Measurements from ENCODE around the gene RAB11FIP4. TPM values are rescaled to one million over a fixed set of nuclear protein-coding genes. Genes with fewer than 3 reads are reported as not detected.
A peak's percentile ranks its signal among the peaks of the same experiment; 100 is the strongest.
"Not testable (repeated sequence)": the region's sequence is repeated elsewhere in the genome, so short reads cannot be mapped to it uniquely, and the experiment has no call there.

Gene RAB11FIP4, protein sequence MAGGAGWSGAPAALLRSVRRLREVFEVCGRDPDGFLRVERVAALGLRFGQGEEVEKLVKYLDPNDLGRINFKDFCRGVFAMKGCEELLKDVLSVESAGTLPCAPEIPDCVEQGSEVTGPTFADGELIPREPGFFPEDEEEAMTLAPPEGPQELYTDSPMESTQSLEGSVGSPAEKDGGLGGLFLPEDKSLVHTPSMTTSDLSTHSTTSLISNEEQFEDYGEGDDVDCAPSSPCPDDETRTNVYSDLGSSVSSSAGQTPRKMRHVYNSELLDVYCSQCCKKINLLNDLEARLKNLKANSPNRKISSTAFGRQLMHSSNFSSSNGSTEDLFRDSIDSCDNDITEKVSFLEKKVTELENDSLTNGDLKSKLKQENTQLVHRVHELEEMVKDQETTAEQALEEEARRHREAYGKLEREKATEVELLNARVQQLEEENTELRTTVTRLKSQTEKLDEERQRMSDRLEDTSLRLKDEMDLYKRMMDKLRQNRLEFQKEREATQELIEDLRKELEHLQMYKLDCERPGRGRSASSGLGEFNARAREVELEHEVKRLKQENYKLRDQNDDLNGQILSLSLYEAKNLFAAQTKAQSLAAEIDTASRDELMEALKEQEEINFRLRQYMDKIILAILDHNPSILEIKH
- 10 to 100 TPM; 35.0 to 35.6 TPM for total RNA-seq

DNA sequence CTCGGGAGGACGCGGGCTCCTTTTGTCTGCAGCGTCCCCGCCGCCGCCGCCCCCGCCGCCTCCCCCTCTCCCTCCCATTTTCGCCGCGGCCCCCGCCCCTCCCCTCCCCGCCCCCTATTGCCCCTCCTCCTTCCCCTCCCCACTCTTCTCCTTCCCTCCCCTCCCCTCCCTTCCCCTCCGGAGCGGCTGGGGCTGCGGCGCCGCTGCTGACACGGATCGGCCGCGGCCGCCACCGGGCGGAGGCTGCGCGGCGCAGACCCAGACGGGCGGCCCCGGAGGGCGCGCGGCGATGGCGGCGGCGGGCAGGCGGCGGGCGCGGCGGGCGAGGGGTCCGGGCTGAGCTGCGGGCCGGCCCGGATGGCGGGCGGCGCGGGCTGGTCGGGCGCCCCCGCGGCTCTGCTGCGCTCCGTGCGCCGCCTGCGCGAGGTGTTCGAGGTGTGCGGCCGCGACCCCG is at the start of gene RAB11FIP4:
RAB11FIP4 (plus strand) TSS at position 180 of the 454 bp plus-strand sequence; CDS start at position 358, 178 bp downstream.
- Mint-ChIP-seq H3K36me3 (no peaks in the 10 kb centered on the region), H3K4me3 (peak within 1 kb of the TSS; percentile 66), H3K27me3 (peaks cover 42% of the 10 kb centered on the region), H3K4me1 (ENCODE audit: low read depth) (no peaks in the 10 kb centered on the region), H3K27ac (no peak within 1 kb of the TSS), H3K9me3 (no peaks in the 10 kb centered on the region)
- ChIA-PET CTCF (no interaction called here), POLR2A (no interaction called here)
- DNase-seq: peak; percentile 15
- intact Hi-C loops (cut with micrococcal nuclease): no loop called here

DNA sequence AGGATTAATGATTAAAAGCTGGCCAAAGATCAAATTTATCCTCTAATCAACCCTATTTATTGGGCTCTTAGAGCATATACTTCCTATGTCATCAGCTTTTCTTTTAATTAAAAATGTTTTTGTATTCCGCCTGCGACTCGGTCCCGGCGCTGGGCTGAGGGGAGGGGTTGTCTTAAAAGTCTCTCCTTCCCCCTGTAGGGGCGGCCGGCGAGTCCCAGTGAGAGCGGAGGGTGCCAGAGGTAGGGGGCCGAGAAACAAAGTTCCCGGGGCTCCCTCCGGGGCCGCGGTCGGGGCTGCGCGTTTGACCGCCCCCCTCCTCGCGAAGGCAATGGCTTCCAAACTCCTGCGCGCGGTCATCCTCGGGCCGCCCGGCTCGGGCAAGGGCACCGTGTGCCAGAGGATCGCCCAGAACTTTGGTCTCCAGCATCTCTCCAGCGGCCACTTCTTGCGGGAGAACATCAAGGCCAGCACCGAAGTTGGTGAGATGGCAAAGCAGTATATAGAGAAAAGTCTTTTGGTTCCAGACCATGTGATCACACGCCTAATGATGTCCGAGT is 46.2 kb upstream of the RAB11FIP4 start:
- DNase-seq; H3K4me1 Mint-ChIP-seq (ENCODE audit: low read depth); CTCF ChIA-PET; H3K4me3 Mint-ChIP-seq; H3K27me3 Mint-ChIP-seq; POLR2A ChIA-PET; H3K27ac Mint-ChIP-seq; intact Hi-C loops (cut with micrococcal nuclease); H3K9me3 Mint-ChIP-seq: not testable (repeated sequence)
- H3K36me3 Mint-ChIP-seq: peaks cover 18% of the 10 kb centered on the region

DNA sequence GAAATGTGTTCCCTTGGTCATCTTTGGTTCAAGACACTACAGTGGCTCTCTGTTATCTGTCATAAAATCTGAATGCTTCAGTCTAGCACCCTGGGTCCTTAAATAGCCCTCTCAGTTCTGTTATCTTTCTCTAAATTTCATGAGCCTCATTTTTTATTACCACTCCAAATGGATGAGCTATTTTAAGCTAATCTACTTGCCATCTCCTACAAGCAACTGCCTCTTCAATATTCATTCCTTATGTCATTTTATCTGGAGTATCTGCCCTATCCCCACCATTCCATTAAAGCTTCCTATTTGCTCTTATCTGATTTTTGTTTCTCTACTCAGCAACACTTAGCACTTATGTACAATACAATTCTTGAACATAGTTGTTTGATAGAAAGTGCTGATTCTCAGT is 42.0 kb upstream of the RAB11FIP4 start:
- ChIA-PET CTCF (no interaction called here), POLR2A (no interaction called here)
- Mint-ChIP-seq H3K27me3 (no peaks in the 10 kb centered on the region), H3K4me3 (no peak overlapping the region), H3K4me1 (ENCODE audit: low read depth) (no peaks in the 10 kb centered on the region), H3K27ac (no peak overlapping the region), H3K9me3 (no peaks in the 10 kb centered on the region), H3K36me3 (peaks cover 21% of the 10 kb centered on the region)
- no peak for DNase-seq
- intact Hi-C loops (cut with micrococcal nuclease): no loop called here

DNA sequence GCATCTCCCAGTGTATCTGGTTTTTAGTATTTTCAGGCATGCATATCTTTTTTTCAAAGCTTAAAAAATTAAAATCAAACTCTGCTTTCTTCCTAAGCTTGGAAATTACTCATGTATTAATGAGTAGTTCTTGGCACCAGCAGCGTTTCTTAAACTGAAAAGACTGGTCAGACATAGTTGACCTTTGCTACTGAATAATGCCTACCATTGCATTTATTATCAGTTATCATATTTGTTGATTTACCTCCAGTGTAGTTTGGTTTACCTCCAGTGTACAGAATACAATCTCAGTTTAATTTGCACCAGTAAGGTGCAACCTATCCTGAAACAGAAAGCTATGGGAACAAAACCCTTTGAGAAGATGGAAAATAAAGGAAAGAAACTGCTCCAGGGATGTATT is 35.5 kb upstream of the RAB11FIP4 start:
- ChIA-PET POLR2A (no interaction called here), CTCF (no interaction called here)
- intact Hi-C loops (cut with micrococcal nuclease): no loop called here
- H3K4me3 Mint-ChIP-seq: no peak overlapping the region
- H3K36me3 Mint-ChIP-seq: peaks cover 31% of the 10 kb centered on the region
- H3K27me3 Mint-ChIP-seq: no peaks in the 10 kb centered on the region
- H3K9me3 Mint-ChIP-seq: no peaks in the 10 kb centered on the region
- DNase-seq: no peak
- H3K27ac Mint-ChIP-seq: no peak overlapping the region
- no peaks in the 10 kb centered on the region for H3K4me1 Mint-ChIP-seq (ENCODE audit: low read depth)

DNA sequence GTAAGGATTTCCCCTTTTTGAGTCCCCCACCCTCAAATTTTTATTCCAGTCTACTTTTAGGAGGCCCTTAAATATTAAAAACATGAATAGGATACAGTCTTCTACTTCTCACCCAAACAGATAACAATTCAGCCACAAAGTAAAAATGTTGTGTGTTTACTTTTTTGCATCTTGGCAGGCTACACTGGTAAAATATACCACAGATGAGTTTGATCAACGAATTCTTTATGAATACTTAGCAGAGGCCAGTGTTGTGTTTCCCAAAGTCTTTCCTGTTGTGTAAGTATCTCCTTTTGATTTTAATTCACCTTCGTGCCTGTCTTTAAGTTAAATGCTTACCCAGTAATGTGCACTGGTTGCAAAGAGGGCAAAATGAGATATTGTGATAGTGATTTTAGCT is 34.4 kb upstream of the RAB11FIP4 start:
- Mint-ChIP-seq H3K27me3 (no peaks in the 10 kb centered on the region), H3K36me3 (peaks cover 33% of the 10 kb centered on the region), H3K4me1 (ENCODE audit: low read depth) (no peaks in the 10 kb centered on the region), H3K9me3 (no peaks in the 10 kb centered on the region), H3K4me3 (no peak overlapping the region), H3K27ac (no peak overlapping the region)
- ChIA-PET CTCF (no interaction called here), POLR2A (no interaction called here)
- no peak for DNase-seq
- intact Hi-C loops (cut with micrococcal nuclease): no loop called here

DNA sequence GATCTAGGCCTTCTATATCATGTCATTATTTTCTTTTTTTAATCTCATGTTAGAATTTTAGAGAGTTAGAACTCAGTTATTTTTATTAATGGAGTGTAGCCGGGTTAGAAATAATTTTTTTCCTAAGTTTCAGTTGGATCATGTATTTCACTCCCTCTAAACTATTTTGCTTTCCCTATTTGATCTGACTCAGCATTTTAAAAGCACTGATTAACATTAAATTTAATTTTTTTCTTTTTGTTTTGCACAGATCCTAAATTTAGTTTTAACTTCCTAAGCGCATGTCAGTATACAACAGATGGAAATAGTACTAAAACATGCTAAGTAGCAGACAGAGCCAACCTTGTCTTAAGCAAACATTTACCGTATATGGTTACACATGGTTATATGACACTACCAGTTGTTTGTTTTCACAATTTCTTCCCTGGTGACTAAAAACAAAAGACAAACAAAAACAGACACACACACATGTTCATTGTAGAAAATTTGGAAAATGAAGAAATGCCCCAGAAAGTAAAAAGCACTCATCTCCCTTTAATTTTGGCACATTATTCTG is 33.6 kb upstream of the RAB11FIP4 start:
- intact Hi-C loops (cut with micrococcal nuclease): no loop called here
- ChIA-PET POLR2A (no interaction called here), CTCF (no interaction called here)
- Mint-ChIP-seq H3K9me3 (no peaks in the 10 kb centered on the region), H3K4me1 (ENCODE audit: low read depth) (no peaks in the 10 kb centered on the region), H3K4me3 (no peak overlapping the region), H3K27me3 (no peaks in the 10 kb centered on the region), H3K36me3 (peaks cover 31% of the 10 kb centered on the region), H3K27ac (no peak overlapping the region)
- no peak for DNase-seq

DNA sequence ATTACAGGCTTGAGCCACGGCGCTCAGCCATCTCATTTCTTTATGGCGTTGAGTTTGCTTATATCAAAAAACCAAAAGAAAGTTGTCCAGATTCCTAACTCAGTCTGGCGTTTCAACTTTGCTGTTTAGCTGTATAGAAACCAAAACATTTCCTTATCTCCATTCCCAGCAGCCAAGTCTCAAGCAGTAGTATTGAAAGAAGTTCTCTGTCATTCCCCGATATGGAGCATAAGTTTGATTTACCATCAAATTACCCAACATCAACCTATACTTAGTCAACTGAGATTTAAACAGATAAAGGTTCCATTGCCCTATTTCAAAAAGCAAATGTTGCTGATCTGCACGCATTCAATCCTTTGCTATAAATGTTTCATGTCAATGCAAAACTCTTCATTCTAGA is 27.5 kb upstream of the RAB11FIP4 start:
- CTCF ChIA-PET: interaction anchor here (1.2 kb wide), 1 partner anchor 9 kb away, joined by 5 read pairs; no protein-coding TSS in a partner anchor
- POLR2A ChIA-PET: no interaction called here
- no peak for DNase-seq
- no peak overlapping the region for H3K27ac Mint-ChIP-seq
- peaks cover 16% of the 10 kb centered on the region for H3K36me3 Mint-ChIP-seq
- H3K4me1 Mint-ChIP-seq (ENCODE audit: low read depth): no peaks in the 10 kb centered on the region
- H3K27me3 Mint-ChIP-seq: no peaks in the 10 kb centered on the region
- H3K9me3 Mint-ChIP-seq: no peaks in the 10 kb centered on the region
- intact Hi-C loops (cut with micrococcal nuclease): no loop called here
- H3K4me3 Mint-ChIP-seq: no peak overlapping the region

DNA sequence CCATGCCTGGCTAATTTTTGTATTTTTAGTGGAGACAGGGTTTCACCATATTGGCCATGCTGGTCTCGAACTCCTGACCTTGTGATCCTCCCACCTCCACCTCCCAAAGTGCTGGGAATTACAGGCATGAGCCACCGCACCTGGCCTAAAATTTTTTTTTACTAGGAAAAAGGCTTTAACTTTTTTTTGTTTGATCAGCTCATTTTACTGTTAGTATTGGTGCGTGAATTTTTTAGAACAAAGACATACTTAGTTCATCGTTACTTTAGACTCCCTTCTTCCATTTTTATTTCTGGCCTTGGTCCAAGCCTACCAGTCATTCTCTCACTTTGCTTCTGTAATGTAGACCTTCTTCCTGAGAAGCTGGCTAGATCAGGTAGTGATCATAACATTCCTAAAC is 25.4 kb upstream of the RAB11FIP4 start:
- intact Hi-C loops (cut with micrococcal nuclease): no loop called here
- CTCF ChIA-PET: interaction anchor here (0.9 kb wide), 1 partner anchor 23 kb away, joined by 4 read pairs; no protein-coding TSS in a partner anchor
- Mint-ChIP-seq H3K36me3 (peaks cover 6% of the 10 kb centered on the region), H3K4me1 (ENCODE audit: low read depth) (peaks cover 8% of the 10 kb centered on the region), H3K27me3 (no peaks in the 10 kb centered on the region), H3K9me3 (no peaks in the 10 kb centered on the region), H3K4me3 (no peak overlapping the region), H3K27ac (no peak overlapping the region)
- DNase-seq: no peak
- POLR2A ChIA-PET: no interaction called here

DNA sequence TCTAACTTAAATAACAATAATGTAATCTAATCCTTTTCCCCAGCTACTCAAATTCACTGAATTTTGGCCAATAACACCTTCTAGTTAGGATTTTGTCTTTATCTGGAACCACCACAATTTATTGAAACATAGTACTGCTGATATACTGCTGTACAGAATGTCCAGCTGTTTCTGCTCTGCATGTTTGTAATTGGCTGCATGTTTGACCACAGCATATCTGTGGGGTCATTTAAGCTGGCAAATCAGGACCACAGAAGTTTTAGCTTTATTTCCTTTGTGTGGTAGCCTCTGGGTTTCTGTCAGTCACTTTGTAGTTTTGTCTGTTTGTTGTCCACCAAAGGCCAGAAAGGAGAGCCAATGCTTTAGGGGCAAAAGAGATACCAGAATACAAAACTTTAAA is 22.2 kb upstream of the RAB11FIP4 start:
- Mint-ChIP-seq H3K4me1 (ENCODE audit: low read depth) (peaks cover 26% of the 10 kb centered on the region), H3K27ac (no peak overlapping the region), H3K27me3 (no peaks in the 10 kb centered on the region), H3K9me3 (no peaks in the 10 kb centered on the region), H3K36me3 (peaks cover 1% of the 10 kb centered on the region), H3K4me3 (no peak overlapping the region)
- intact Hi-C loops (cut with micrococcal nuclease): no loop called here
- DNase-seq: no peak
- POLR2A ChIA-PET: no interaction called here
- CTCF ChIA-PET: interaction anchor here (1.1 to 1.6 kb wide), 2 partner anchors 20 to 474 kb away, joined by 3 read pairs; no protein-coding TSS in a partner anchor

DNA sequence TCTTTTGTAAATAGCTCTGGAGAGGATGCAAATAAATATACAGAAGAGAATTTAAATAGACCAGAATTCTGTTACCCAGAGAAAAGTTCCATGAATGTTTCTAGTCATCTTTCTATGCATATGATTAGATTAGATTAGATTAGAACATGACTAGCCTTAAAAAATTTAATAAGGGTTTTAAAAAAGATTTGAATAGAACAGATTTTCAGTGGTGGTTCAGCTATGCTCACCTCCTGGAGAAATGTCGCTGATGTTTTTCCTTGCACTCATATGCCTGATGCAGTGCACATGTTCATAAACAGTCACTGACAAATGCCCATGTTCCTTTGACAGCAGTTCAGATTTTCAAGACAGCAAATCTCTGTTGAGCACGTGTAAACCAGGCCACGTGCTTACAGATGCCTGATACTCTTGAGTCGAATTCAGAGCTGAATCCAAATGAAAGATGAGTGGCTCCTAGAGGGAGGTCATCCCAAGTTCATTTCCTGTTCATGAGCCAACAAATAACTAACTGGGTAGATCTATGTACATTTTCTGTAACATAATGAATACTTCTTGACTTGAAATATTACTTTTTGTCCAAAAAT is 19.9 kb upstream of the RAB11FIP4 start:
- Mint-ChIP-seq H3K4me3 (no peak overlapping the region), H3K36me3 (peaks cover 1% of the 10 kb centered on the region), H3K9me3 (no peaks in the 10 kb centered on the region), H3K4me1 (ENCODE audit: low read depth) (peaks cover 26% of the 10 kb centered on the region), H3K27me3 (no peaks in the 10 kb centered on the region), H3K27ac (no peak overlapping the region)
- intact Hi-C loops (cut with micrococcal nuclease): loop anchor here (2.0 kb wide), 4 partner anchors 63 to 359 kb away; no protein-coding TSS in a partner anchor
- DNase-seq: peak; percentile 31
- CTCF ChIA-PET: interaction anchor here (0.6 to 4.0 kb wide), 9 partner anchors 18 to 398 kb away, joined by 3 to 26 read pairs (median 4); no protein-coding TSS in a partner anchor
- POLR2A ChIA-PET: no interaction called here

DNA sequence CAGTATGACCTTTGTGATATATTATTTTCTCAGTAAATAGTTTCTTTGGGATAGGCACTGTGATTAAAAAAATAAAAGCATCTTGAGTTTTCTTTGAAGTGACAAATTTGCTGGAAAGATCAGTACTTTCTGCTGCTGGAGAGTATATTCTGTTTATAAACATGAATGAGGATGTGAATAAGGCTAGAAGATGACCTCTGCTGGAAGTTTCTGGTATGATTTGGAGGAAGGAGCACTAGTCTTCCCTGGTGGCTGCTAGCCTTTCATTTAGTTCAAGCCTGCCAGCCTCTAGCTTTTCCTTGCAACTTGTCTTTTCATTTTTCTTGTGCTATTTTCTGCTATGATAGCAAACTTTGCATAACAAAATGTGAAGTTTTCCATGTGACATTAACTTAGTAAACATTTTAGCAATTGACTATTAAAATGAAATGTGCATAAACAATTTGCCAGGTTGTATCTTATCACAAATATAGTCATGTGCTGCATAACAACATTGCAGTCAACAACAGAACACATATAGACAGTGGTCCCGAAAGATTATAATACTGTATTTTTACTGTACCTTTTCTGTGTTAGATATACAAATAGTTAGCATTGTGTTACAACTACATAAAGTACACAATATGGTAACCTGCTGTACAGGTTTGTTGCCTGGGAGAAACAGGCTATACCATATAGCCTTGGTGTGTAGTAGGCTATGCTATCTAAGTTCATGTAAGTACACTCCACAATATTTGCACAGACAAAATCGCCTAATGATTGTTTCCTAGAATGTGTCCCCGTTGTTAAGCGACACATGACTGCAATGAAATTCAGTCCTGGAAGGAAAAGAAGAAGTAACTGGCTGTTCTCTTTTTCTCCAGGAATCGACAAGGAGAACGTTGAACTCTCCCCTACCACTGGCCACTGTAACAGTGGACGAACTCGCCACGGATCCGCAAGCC is 18.1 kb upstream of the RAB11FIP4 start:
- H3K4me1 Mint-ChIP-seq (ENCODE audit: low read depth): peaks cover 26% of the 10 kb centered on the region
- intact Hi-C loops (cut with micrococcal nuclease): loop anchor here (2.0 kb wide), 4 partner anchors 65 to 361 kb away; no protein-coding TSS in a partner anchor
- H3K27ac Mint-ChIP-seq: no peak overlapping the region
- H3K27me3 Mint-ChIP-seq: no peaks in the 10 kb centered on the region
- no peak for DNase-seq
- CTCF ChIA-PET: interaction anchor here (0.6 to 4.0 kb wide), 31 partner anchors 9 to 813 kb away, joined by 3 to 26 read pairs (median 3); partner anchors contain the start of gene TEFM
- H3K4me3 Mint-ChIP-seq: no peak overlapping the region
- peaks cover 1% of the 10 kb centered on the region for H3K36me3 Mint-ChIP-seq
- no peaks in the 10 kb centered on the region for H3K9me3 Mint-ChIP-seq
- POLR2A ChIA-PET: interaction anchor here (1.1 kb wide), 1 partner anchor 109 kb away, joined by 3 read pairs; no protein-coding TSS in a partner anchor
